ENCODE results near the gene EML4. TPM values are rescaled to one million over a fixed set of nuclear protein-coding genes. Genes with fewer than 3 reads are reported as not detected.

Gene EML4
- polyA plus RNA-seq, 3 donors, result 94.5 to 126 (median 121) TPM

- DNase-seq, result no peak
These were observed 179.1 kb downstream of the EML4 start for GRCh38 chr2:42348113-42348805.

GRCh38 chr2:42350434-42351063 is 181.4 kb downstream of the EML4 start:
- DNase-seq, result no peak

GRCh38 chr2:42351864-42352263 is 182.7 kb downstream of the EML4 start:
- DNase-seq, result no peak

GRCh38 chr2:42353792-42354429 is 184.8 kb downstream of the EML4 start:
- DNase-seq, result no peak

- no peak for DNase-seq
These were observed 190.3 kb downstream of the EML4 start for GRCh38 chr2:42359304-42359964.

- no peak for DNase-seq
These were observed 190.9 kb downstream of the EML4 start for GRCh38 chr2:42359965-42360483.

GRCh38 chr2:42360493-42360889 is 191.3 kb downstream of the EML4 start:
- no peak for DNase-seq

GRCh38 chr2:42360890-42361727 is 192.0 kb downstream of the EML4 start, which contains the start of gene COX7A2L:
TSS of gene COX7A2L (minus strand) at chr2:42361217. CDS start at chr2:42361161, 56 bp downstream.
- peak; percentile 97 for DNase-seq

GRCh38 chr2:42361728-42362283 is 192.7 kb downstream of the EML4 start:
- DNase-seq, result no peak

- DNase-seq, result no peak
These were observed 194.3 kb downstream of the EML4 start for GRCh38 chr2:42363413-42363812.

- no peak for DNase-seq
These were observed 195.5 kb downstream of the EML4 start for GRCh38 chr2:42364658-42365057.

- DNase-seq, result no peak
These were observed 197.3 kb downstream of the EML4 start for GRCh38 chr2:42366411-42366810.

GRCh38 chr2:42367835-42368234 is 198.7 kb downstream of the EML4 start:
- peak; percentile 71 for DNase-seq

GRCh38 chr2:42368817-42369531 is 199.8 kb downstream of the EML4 start:
- no peak for DNase-seq

GRCh38 chr2:42369532-42370229 is 200.5 kb downstream of the EML4 start:
- peak; percentile 97 for DNase-seq

- DNase-seq, result no peak
These were observed 202.7 kb downstream of the EML4 start for GRCh38 chr2:42371611-42372473.

GRCh38 chr2:42372474-42373200 is 203.5 kb downstream of the EML4 start:
- no peak for DNase-seq

GRCh38 chr2:42376758-42377157 is 207.6 kb downstream of the EML4 start:
- no peak for DNase-seq

Measured in renal pelvis (tissue), 4 donors.